ENCODE data around the gene MSANTD3.
"Not testable (repeated sequence)": the region's sequence is repeated elsewhere in the genome, so short reads cannot be mapped to it uniquely, and the experiment has no call there.

The MSANTD3 gene, protein sequence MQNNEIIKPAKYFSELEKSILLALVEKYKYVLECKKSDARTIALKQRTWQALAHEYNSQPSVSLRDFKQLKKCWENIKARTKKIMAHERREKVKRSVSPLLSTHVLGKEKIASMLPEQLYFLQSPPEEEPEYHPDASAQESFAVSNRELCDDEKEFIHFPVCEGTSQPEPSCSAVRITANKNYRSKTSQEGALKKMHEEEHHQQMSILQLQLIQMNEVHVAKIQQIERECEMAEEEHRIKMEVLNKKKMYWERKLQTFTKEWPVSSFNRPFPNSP

DNA sequence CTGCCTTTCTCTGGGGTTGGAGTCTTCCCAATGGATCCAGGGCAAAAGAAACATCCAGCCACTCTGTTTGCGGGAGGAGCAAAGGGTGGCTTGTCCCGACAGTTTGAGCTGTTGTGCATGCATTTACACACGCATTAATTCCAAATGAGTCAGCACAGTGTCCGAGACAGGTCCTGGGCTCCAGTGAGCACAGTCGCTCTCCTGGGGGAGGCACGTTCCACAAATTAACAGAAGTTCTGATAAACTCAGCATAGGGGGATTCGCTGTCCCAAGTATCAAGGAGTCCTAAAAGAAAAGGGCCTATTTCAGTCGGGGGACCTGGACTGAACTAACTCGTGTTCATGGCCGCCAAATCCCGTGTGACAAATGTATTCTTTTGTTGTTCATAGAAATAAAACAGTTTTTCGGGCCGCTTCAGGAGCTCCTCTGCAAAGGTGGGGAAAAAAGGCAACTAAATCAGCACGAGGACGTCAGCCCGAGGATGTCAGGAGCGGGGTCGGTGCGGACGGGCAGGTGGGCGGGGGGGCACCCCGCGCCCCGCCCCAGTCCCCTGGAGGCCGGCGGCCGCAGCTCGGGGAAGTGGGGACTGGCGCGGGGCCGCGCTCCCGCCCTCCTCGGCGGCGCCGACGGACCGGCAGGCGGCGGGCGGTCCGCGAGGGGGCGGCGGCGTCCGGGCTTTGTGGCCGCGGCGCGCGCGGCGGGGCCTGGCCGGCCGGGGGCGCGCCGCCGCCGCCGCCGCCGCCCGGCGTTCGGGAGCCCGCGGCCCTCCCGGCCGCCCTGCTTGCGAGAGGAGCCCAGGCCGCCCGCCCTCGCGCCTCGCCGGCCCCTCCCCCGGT is at the start of gene MSANTD3:
MSANTD3 (plus strand) TSS at position 614 of the 836 bp plus-strand sequence. CDS start 14,796 bp downstream, outside the sequence.
- peak; percentile 2 to 21 for DNase-seq (ENCODE audit: low read depth in 2 of 2, low spot score in 1 of 2)

DNA sequence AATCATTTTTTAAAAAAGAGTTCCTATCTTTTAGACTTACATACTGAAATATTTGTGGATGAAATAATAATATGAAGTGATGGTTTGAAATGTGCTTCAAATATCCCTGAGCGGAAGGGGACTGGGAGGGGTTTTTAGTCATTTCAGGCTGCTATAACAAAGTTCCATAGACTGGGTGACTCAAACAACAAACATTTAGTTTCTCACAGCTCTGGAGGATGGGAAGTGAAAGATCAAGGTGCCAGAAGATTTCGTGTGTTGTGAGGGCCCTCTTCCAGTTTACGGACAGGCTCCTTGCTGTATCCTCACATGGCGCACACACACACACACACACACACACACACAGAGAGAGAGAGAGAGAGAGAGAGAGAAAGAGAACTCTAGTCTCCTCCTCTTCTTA is 47.1 kb upstream of the MSANTD3 start:
- DNase-seq (ENCODE audit: low read depth in 2 of 2, low spot score in 1 of 2), result no peak

- not testable (repeated sequence) for DNase-seq (ENCODE audit: low read depth in 2 of 2, low spot score in 1 of 2)
These were observed 34.0 kb upstream of the MSANTD3 start for GRCh38 chr9:100392989-100393388.

DNA sequence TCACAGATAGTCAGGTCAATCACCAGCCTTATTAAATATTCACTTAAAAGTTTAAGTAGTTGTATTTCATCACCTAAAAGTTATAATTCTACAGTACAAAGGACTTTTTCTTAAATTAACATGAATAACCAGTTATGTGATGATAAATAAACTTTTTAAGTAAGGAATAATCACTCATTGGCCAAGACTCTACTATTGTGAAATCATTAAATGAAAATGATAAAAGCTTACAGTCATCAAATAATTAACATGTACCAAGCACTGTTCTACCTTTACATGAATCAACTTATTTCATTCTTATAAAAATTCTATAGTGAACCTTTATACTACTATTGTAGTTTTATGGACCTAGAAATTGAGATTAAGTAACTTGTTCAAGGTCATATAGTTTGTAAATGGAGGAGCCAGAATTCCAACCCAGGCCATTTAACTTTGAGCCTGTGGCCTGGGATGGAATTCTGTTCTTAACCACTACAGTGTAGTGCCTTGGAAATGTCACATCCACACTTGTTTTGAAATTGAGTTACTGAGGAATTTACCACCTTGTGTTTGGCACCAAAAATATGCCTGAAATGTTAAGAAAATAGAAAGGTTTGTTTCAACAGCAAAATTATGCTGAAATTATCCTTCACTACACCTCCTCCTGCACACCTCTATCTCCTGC is 32.8 kb upstream of the MSANTD3 start:
- no peak for DNase-seq (ENCODE audit: low read depth in 2 of 2, low spot score in 1 of 2)

GRCh38 chr9:100394816-100395215 is 32.1 kb upstream of the MSANTD3 start:
- no peak for DNase-seq (ENCODE audit: low read depth in 2 of 2, low spot score in 1 of 2)

GRCh38 chr9:100396769-100397168 is 30.2 kb upstream of the MSANTD3 start:
- no peak for DNase-seq (ENCODE audit: low read depth in 2 of 2, low spot score in 1 of 2)

DNA sequence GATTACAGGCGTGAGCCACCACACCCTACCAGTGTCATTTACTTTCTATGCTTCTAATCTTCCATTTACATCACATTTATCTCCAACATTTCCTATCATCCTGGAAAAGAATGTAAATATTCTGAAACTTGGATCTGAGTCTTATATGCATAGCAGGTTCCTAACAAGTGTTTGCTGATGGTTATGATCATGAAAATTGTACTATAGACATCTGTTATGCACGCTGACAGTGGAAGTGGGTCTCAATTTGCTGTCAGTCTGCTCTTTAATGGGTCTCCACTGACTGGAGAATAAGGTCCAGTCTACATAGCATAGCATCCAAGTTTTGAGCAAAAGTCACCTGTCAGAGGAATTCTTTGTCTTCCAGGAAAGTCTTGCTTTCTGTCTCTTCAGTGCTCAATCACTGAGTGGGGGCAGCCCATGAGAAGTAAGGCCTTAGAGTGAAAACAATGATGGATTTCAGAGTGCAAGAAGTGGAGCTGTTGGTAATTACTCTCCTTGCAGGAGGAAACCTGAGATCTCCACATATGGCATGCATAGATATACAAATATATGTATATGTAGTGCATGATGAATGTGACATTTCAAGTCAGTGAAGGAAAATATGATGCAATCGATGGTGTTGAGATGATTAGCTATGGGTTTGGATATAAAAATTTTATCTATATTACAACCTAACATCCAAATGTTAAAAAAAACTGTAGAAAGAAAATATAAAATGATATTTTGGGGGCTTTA is 29.2 kb upstream of the MSANTD3 start:
- no peak for DNase-seq (ENCODE audit: low read depth in 2 of 2, low spot score in 1 of 2)

- DNase-seq (ENCODE audit: low read depth in 2 of 2, low spot score in 1 of 2), result no peak
These were observed 25.9 kb upstream of the MSANTD3 start for GRCh38 chr9:100401042-100401441.

GRCh38 chr9:100406962-100407361 is 20.0 kb upstream of the MSANTD3 start:
- no peak for DNase-seq (ENCODE audit: low read depth in 2 of 2, low spot score in 1 of 2)

DNA sequence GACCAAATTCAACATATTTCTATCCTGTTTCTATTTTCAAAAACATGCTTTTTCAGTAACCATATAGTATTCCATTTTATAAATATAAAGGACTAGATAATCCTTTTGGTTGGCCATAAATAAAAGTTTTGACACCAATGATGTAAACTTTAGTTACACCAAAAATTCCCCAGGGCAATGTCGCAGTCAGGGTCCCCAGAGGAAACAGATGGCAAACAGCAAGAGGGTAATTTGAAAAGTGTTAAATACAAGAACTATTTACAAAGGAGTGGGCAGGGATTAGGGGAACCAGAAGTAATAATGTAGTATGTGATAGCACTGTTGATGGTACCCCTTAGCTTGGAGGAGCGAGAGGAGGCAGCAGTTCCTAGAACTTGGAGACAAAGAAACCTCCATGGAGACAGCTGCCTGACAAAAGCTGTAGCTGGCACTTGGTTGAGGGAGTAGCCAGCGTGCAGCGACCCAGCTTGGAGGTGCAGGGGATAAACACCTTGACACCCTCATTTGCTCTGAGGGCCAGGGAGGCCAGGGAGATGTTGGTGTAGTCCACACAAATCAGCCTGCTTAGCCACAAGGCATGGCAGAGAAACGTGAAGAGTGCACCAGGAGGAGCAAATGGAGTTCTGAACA is 18.3 kb upstream of the MSANTD3 start:
- DNase-seq (ENCODE audit: low read depth in 2 of 2, low spot score in 1 of 2), result no peak

GRCh38 chr9:100409176-100409556 is 17.8 kb upstream of the MSANTD3 start:
- DNase-seq (ENCODE audit: low read depth in 2 of 2, low spot score in 1 of 2), result no peak

DNA sequence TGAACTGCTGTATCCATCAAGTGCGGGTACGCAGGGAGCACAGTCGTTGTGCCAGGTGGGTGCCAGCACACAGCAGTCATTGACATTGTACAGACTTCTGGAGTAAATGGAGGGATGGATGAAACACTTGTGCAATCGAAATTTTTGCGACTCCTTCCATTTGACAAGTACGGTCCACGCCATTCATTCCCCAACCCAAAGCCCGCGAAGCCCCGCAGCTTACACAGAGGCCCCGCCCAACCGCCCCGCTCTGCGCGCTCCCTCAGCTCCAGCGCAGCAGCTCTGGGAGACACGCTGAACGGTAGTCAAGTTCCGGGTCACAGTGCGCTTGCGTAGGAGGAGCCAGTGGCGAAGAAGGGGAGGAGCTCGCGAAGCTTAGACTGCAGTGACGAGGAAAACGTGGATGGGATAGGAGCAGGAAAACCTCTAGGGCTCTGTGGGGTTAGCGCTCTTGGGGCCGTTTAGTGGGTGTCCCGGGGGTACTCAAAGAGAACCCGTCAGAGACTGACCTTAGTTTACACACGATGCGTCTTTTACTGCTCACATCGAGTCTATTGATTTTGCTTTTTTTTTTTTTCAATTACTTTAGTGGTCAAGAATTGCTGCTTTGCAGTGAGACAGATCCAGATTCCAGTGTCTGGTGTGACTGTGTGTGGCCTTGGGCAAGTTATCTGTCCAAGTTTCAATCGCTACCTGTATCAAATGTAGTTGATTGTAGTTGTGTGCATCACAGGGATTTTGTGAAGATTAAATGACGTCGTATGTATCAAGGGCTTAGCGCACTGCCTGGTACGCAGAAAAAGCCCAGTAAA is 15.3 kb upstream of the MSANTD3 start:
- peak; percentile 47 to 76 for DNase-seq (ENCODE audit: low read depth in 2 of 2, low spot score in 1 of 2)

DNA sequence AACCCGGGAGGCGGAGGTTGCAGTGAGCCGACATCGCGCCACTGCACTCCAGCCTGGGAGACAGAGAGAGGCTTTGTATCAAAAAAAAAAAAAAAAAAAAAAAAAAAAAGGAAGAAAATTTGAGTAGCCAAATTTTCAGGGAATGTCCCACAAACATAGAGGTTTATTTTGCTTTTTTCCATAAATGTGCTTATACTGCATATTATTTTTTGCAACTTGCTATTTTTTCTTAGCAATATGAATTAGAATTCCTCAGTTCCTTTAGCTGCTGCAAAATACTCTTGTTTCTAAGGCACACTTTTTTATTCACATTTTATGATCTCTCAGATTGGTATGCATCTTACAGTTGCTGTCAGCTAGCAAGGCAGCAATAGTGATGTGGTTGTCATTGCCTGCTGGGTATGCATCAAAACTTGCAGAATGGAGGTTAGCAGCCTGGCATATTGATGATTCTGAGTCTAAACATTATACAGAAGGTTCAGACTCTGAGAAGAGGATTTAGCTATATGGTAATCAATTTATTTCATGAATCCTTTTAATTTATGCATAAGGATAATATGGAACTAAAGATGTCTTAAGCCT is 13.0 kb upstream of the MSANTD3 start:
- DNase-seq (ENCODE audit: low read depth in 2 of 2, low spot score in 1 of 2), result no peak

DNA sequence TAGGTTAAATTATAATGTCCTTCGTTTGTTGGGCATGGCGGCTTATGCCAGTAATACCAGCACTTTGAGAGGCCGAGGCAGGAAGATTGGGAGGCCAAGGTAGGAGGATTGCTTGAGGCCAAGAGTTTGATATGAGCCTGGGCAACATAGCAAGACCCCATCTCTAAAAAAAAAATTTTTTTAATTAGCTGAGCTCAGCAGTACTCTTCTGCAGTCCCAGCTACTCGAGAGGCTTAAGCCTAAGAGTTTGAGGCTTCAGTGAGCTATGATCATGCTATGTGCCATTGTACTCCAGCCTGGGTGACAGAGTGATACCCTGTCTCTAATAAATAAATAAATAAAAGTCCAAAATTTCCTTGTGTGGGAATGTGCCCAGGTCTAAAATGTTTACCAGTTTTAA is 9.1 kb upstream of the MSANTD3 start:
- no peak for DNase-seq (ENCODE audit: low read depth in 2 of 2, low spot score in 1 of 2)

DNA sequence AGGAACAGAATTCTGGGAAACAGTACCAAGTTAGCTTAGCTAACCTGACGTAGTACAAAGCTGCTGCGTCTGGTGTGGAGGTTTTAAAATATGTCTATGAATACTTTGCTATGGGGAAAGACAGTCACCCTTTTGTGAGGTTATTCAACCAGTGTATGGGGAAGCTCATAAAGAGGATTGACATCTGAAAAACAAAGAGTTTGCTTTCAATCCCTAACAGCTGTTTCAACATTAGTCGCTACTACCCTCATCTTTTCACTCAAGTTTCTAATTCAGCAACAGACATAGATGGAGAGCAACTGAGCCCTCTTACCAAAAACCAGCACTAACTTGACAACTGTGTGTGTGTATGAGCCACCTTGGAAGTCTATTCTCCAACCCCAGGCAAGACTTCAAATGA is 7.8 kb upstream of the MSANTD3 start:
- no peak for DNase-seq (ENCODE audit: low read depth in 2 of 2, low spot score in 1 of 2)

GRCh38 chr9:100421116-100421515 is 5.8 kb upstream of the MSANTD3 start:
- DNase-seq (ENCODE audit: low read depth in 2 of 2, low spot score in 1 of 2), result not testable (repeated sequence)

DNA sequence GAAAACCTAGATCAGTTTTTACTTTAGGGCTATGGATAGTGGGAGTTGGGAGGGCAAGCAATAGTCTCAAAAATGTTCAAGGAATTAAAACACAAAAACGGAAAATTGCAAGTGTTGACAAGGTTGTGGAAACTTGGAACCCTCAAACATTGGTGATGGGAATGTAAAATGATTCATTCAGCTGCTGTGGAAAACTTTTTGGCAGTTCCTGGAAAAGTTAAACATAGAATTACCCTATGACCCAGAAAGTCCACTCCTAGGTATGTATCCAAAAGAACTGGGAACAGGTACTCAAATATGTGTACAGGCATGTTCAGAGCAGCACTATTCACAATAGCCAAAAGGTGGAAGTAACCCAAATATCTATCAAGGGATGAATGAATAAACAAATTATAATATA is 1.2 kb upstream of the MSANTD3 start:
- DNase-seq (ENCODE audit: low read depth in 2 of 2, low spot score in 1 of 2), result no peak

DNA sequence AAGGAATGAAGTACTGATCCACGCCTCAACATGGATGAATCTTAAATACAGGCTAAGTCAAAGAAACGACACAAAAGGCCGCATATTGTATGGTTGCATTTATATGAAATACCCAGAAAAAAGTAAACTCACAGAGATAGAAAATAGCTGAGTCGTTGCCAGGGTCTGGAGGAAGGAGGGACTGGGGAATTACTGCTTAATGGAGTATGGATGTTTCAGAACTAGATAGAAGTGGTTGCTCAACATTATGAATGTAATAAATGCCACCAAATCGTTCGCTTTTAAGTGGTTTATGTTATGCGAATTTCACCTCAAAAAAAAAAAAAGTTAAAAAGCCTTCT is 784 bp upstream of the MSANTD3 start:
- DNase-seq (ENCODE audit: low read depth in 2 of 2, low spot score in 1 of 2), result no peak

GRCh38 chr9:100427366-100428263 is 672 bp downstream of the MSANTD3 start:
- no peak for DNase-seq (ENCODE audit: low read depth in 2 of 2, low spot score in 1 of 2)
